ENCODE data around the gene OSBPL3. TPM values are rescaled to one million over a fixed set of nuclear protein-coding genes. Genes with fewer than 3 reads are reported as not detected.

OSBPL3 gene
- total and polyA plus RNA-seq, 2 donors (not counting 1 experiment from before 2014, with no cell fraction given) = 13.5 to 67.6 TPM

- WGBS (ENCODE audit: insufficient coverage) = 69% methylated on average over 8 of the region's 9 CpGs
- no peaks in the 10 kb centered on the region for H4K20me1 ChIP-seq (ENCODE audit: control insufficient read depth, insufficient read depth, low read length, poor library complexity, severe bottlenecking)
Observed at GRCh38 chr7:24971333-24972165, 8.4 kb downstream of the OSBPL3 start.

More at GRCh38 chr7:24971333-24972165, 8.4 kb downstream of the OSBPL3 start:
- no peaks in the 10 kb centered on the region for H3K36me3 ChIP-seq (replicated peaks in 1 of 2; ENCODE audit: control extremely low read depth in 1 of 2, control insufficient read depth in 1 of 2, extremely low read depth in 1 of 2, insufficient read depth in 2 of 2, low read length in 1 of 2)
- intact Hi-C loops (cut with micrococcal nuclease) = no loop called here
- Mint-ChIP-seq H3K9me3 (ENCODE audit: insufficient read depth) (no peaks in the 10 kb centered on the region), H3K27ac (no peak overlapping the region), H3K27me3 (no peaks in the 10 kb centered on the region), H3K4me3 (no peak overlapping the region), H3K4me1 (peaks cover 39% of the 10 kb centered on the region)
- peaks cover 6 to 11% of the 10 kb centered on the region in 2 donors for H3K4me1 ChIP-seq (ENCODE audit: control insufficient read depth in 2 of 2, insufficient read depth in 2 of 2, low read length in 2 of 2)
- ATAC-seq (ENCODE audit: low read depth) = no peak
- H3K9me3 ChIP-seq (ENCODE audit: control extremely low read depth in 1 of 3, control insufficient read depth in 2 of 3, insufficient read depth in 1 of 3, low read length in 2 of 3) = no peaks in the 10 kb centered on the region
- no peak overlapping the region for H3K27ac ChIP-seq (ENCODE audit: low read length in 2 of 2)
- DNase-seq = no peak
- no peaks in the 10 kb centered on the region for H3K27me3 ChIP-seq (replicated peaks in 1 of 4; ENCODE audit: control extremely low read depth in 1 of 4, control insufficient read depth in 3 of 4, insufficient read depth in 4 of 4, low read length in 3 of 4)
- no peak overlapping the region for H3K9ac ChIP-seq (ENCODE audit: low read length)
- H3K79me2 ChIP-seq (ENCODE audit: control insufficient read depth, insufficient read depth, low read length) = peaks cover 63% of the 10 kb centered on the region
- H2AFZ ChIP-seq (ENCODE audit: insufficient read depth, low read depth, low read length, poor library complexity, severe bottlenecking) = no peak overlapping the region
- POLR2A ChIA-PET = no interaction called here
- TF ChIP-seq EZH2 (IDR thresholded peaks at IDR 0.05; ENCODE audit: borderline replicate concordance, insufficient read depth, low read depth, low read length, poor library complexity, severe bottlenecking) (no peak), CTCF (IDR thresholded peaks at IDR 0.05) (no peak)
- no peak overlapping the region for H3K4me3 ChIP-seq (ENCODE audit: control extremely low read depth in 1 of 5, extremely low read depth in 1 of 5, insufficient read depth in 1 of 5, low read depth in 2 of 5, low read length in 4 of 5)
- no peak overlapping the region for H3K4me2 ChIP-seq (replicated peaks; ENCODE audit: low read depth, low read length, poor library complexity, severe bottlenecking)
- CTCF ChIA-PET = interaction anchor here (0.6 to 2.3 kb wide), 6 partner anchors 11 to 159 kb away, joined by 3 to 8 read pairs (median 3); no protein-coding TSS in a partner anchor

Measured in B cell (primary cell).